GM19238 (cell line): ENCODE data around the gene PVALEF.

Source experiments
- DNase-seq: peaks from one replicate; pipeline ENCODE4 v3.0.0; 2011; ENCODE audit warnings: low spot score; ENCODE audit not compliant: insufficient read length

The PVALEF gene

GRCh38 chr17:81194941-81195901 lies 29.9 kb downstream of the PVALEF start:
- no peak for DNase-seq

DNA sequence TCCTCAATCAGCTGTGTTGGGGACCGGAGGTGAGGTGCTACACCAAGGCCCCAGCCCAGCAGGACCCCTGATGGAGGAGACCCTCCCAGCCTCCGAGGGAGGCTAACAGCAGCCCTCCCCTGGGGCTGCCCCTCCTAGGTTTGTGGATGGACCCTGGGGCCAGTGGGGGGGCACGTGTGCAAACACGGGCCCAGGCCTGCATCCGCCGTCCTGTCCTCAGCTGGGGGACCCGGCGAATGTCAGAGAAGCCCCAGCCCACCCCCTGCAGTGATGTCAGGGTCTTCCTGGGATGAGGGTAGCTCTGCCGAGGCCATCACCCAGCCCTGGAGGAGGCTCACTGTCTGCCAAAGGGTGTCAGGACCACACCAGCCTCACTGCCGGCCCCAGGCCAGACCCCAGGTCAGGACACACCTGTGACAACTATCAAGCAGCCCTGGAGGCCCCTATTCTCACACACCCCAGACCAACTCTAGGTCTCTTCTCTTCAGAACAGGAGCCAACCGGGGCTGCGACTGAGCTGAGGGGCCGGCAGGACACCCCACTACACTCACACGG lies 30.7 kb downstream of the PVALEF start:
- DNase-seq = no peak

DNA sequence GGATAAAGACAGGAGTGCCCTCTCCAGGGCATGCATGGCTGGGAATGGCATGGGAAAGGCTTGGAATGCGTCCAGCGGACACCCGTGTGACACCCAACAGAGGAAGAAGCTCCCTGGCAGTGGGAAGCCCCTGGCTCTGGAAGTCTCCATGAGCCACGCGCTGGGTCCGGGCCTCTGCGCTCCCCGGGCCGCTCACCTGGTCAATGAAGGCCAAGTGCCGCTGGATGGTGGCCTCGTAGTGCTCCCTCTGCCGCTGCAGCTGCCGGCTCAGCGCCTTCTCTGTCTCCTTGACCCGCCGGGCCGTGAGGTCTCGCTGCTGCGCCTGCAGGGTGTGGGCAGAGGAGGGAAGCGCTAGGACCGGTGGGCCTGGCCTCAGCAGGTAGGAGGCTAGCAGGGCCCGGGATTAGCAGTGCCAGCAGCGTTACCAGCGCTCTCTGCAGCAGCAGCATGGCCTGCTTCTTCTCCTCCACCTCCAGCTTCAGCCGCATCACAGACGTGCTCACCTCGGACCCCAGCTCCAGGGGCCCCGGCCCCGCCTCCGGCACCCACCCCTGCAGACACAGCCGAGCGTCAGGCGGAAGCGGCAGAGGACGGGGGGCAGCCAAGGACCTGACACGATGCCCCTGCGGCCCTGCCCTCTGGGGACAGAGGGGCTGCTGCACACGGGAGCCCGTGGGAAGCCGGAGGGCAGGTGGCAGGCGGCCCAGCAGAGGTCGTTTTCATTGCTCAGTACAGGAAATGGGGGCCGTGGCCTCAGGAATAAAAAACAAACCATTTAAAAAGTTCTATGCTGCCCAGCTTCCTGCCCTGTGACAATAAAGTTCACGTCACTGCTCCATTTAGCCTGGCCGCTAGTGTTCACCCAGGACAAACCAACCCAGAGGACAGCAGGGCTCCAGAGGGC lies 31.4 kb downstream of the PVALEF start:
- no peak for DNase-seq

DNA sequence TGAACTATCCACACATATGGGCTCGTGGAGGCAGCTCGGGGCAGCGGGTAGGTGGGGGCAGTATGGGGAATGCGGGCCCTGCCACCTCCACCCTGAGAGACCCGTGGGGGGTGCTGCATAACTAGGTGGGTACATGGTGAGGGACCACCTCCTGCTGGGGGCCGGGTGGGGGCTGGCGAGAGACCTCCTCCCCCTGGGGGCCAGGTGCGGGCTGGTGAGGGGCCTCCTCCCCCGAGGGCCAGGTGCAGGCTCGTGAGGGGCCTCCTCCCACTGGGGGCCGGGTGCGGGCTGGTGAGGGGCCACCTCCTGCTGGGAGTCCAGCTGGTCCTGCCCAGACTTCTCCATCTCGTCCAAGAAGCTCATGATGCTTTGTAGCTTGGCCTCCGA lies 32.1 kb downstream of the PVALEF start:
- DNase-seq = no peak

DNA sequence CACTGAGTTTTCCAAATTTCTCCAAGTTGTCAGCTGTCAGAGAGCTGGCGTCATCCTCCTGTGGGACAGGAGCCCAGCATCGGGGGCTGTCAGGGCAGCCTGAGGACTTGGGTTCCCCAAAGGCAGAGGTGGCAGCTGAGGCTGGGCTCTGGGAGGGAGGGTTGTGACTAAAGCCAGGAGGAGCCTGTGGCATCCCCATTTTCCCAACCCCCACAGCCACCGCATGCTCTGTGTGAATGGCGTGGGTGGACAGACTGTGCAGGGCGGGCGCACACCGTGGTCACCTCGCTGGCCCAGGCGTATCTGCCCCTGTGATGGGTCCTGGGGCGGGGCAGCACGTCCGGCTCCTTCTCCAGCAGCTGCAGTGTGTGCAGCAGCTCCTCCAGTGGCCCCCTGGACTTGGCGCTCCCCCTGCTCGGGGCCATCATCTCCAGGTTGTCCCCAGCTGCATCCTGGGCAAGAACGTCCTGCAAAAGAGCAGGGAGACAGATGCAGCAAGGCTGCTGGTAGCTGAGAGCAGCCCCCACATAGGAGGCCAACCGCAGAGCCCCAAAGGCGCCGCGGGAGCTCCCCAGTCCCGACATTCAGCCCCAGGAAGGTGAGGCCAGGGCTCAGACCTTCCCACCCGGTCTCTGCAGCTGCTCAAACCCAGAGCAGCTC lies 32.7 kb downstream of the PVALEF start:
- DNase-seq = no peak

- no peak for DNase-seq
Measured at GRCh38 chr17:81198826-81199481, 33.6 kb downstream of the PVALEF start.

- DNase-seq = no peak
Measured at GRCh38 chr17:81199482-81199830, 34.1 kb downstream of the PVALEF start.

DNA sequence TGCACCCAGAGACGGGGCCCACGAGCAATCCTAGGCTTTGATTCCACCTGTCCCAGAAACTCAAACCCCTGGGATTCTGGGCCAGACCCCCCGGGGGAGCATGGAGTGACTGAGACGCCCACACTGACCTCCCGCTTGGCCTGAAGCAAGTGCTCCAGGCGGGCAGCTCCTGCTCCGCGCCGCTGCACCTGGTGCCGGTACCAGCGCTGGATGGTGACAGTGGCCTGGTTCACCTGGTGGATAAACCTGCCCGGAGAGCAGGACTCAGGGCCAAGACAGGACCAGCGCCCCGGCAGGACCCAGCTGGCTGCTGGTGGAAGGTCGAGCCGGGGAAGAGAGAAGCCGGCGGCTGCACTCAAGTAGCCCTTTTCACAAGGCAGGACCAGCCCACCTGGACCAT lies 34.9 kb downstream of the PVALEF start:
- no peak for DNase-seq

DNA sequence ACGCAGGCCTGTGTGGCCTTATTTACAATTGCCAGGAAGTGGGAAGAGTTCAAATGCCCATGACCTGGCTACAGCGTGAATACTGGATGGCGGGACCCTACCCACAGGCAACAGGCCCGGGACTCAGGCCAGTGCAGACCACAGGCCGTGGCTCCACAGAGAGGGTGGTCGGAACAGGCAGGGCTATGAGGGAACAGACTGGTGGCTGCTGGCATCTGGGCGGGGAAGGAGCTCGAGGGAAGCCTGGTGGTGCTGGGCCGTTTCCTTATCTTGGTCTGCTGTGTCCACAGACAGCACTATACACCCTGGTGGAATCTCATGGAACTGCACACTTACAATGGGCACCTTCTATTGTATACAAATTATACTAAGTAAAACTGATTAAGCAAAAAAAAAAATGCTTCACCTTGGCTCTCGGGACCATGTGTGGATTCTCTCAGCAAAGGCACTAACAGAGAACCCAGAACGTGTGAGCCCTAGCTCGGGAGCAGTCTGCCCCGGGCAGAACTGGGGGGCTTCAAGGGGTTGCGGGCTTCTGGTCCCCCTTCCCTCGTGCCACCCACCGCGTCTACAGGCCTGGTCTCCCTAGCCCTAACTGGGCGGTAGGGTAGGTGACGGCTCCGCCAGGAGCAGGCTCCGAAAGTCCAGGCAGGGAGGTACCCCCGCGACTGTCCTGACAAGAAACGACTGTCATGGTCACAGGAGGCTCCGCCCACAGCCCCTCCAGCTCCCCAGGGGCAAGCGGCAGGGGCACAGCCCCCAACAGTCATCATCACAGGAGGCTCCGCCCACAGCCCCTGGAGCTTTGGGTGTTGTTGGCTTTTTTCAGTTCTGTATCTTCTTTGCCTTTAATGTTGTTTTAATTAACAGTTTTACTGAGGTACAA lies 35.6 kb downstream of the PVALEF start:
- peak; percentile 58 for DNase-seq

DNA sequence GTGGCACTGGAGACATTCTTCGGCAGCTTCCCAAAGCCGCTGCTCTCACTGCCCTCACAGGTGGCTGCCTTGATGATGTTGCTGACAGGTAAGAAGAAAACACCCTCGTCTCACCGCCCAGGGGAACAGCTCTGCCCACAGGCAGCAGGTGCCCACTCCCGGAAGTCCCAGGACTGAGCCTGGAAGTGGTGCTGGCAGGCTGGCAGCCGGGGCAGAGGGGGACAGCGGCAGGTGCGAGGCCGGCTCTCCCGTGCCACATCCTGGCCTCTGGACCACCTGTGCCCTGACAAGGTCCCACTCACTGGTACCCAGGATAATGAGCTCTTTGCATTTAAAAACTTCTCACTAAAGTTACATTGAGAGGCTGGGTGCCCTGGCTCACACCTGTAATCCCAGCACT lies 37.0 kb downstream of the PVALEF start:
- DNase-seq = no peak

- DNase-seq = no peak
Measured at GRCh38 chr17:81203136-81203535, 37.8 kb downstream of the PVALEF start.

- DNase-seq = no peak
Measured at GRCh38 chr17:81204578-81204977, 39.3 kb downstream of the PVALEF start.

GRCh38 chr17:81206166-81206565 lies 40.9 kb downstream of the PVALEF start:
- DNase-seq = no peak

DNA sequence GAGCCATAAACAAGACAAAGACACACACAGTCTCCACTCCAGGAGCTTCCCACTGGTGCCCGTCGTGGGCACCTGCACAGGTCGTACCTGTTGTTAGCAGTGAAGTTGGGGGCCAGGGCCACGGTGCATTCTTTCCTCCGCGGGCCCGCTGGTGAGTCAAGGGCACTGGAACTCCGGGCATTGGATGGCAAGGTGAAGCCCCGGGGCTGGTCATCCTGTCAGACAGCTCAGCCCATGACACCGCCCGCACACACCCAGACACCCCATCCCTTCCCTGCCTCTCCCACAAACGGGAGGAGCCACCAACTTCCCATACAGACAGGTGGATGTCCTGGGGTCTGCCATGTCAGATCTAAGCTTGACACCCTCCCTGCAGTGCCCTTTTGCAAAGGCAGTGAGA lies 41.4 kb downstream of the PVALEF start:
- no peak for DNase-seq

DNA sequence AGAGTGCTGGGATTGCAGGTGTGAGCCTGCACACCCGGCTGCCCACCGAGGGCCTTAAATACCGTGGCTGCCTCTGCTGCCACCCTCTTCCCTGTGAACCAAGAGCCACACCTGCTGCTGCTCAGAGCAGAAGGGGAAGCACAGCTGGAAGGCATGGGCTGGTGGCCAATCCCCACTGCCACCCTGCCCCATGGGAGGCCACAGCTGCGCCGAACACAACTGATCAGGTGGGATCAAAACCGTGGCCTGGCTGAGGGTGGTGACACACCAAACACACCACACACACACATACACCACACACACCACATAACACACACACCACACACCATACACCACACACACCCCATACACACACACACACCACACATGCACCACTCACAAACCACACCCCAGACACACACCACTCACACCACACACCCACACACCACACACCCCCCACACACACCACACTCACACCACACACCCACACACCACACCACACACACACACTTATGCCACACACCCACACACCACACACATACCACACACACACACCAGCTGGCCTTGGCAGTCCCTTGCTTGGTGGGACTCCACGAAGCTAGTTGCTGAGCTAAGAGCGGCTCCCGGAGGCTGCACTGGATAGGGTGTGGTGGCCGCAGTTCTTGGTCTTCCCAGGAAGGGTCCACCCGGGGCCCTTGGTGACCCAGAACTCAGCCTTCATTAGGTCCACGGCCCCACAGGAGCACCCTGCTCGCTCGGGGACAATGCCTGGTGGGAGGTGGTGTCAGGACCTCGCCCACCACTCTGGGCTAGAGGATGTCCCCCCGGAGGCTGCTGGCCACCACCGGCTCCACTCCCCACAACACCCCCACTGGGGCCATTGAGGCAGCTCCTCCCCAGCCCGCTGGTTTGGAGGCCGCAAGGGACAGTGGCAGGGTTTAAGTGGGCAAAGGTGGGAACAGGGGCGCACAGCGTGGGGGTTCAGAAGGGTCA lies 42.6 kb downstream of the PVALEF start:
- no peak for DNase-seq

- no peak for DNase-seq
Measured at GRCh38 chr17:81208651-81209050, 43.3 kb downstream of the PVALEF start.

GRCh38 chr17:81209141-81209540 lies 43.8 kb downstream of the PVALEF start:
- no peak for DNase-seq

GRCh38 chr17:81210466-81210865 lies 45.2 kb downstream of the PVALEF start:
- DNase-seq = no peak

DNA sequence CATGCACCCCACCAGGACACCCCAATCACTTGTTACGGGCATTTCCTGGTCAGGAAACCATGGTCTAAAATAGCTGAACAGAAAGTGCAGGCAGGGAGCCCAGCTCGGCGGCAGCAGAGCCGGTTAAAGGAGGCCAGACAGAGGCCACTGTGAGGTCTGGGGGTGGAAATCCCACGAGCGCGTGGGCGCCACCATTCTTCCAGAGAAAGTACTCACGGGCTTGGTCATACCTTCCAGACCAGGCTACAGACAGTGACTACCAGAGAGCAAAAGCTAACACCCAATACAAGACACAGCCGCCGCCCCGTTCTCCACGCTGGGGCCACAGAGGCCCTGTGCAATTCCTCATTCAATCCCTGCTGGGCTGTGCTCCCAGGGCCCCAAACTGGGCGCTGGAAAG lies 45.6 kb downstream of the PVALEF start:
- DNase-seq = no peak
